Measurements from ENCODE around the gene PKDREJ.

PKDREJ gene

DNA sequence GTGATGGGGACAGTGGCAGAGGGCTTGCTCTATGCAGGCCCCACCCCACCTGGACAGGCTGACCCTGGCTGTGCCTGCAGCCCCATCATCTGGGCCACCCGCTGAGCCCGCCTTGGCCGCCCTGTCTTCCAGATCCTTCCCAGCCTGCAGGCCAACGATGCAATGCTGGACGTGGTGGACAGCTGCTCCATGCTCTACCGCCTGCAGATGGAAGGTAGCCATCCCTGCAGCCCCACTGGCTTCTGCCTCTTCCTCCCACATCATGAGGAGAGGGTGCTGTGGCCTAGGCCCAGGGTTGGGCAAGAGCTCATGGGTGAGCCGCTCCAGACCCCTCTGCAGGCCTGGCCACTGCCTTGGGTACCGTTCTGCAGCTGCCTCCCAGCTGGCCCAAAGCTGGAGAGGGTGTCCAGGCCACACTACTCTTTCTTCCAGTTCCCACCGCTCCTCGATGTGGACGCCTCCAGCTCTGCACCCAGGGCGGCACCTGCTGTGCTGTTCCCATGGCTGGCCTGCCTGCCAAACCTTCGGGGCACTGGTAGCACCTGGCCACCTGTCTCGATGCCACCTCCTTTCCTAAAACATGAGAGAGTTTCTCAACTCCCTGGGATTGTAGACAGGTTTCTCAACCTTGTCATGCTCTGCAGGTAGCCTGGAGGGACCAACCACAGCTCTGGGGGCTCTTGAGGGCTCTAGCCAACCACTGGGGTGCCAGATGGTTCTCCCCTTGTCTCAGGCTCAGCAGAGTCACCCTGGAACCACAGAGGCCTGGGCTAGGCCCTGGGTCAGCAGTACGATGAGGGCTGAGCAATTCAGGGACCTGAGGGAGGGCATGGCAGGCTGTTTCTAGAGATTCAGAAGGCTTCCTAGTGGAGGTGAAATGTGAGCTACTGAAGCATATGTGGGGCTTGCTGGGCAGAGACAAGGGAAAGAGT, 24.1 kb upstream of the PKDREJ start:
- H3K27ac ChIP-seq, result no peak overlapping the region
- TF ChIP-seq ZFX (IDR thresholded peaks at IDR 0.05; ENCODE audit: borderline replicate concordance), result no peak
- TF ChIP-seq, protein P1, sequence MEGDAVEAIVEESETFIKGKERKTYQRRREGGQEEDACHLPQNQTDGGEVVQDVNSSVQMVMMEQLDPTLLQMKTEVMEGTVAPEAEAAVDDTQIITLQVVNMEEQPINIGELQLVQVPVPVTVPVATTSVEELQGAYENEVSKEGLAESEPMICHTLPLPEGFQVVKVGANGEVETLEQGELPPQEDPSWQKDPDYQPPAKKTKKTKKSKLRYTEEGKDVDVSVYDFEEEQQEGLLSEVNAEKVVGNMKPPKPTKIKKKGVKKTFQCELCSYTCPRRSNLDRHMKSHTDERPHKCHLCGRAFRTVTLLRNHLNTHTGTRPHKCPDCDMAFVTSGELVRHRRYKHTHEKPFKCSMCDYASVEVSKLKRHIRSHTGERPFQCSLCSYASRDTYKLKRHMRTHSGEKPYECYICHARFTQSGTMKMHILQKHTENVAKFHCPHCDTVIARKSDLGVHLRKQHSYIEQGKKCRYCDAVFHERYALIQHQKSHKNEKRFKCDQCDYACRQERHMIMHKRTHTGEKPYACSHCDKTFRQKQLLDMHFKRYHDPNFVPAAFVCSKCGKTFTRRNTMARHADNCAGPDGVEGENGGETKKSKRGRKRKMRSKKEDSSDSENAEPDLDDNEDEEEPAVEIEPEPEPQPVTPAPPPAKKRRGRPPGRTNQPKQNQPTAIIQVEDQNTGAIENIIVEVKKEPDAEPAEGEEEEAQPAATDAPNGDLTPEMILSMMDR (IDR thresholded peaks at IDR 0.05), result no peak

DNA sequence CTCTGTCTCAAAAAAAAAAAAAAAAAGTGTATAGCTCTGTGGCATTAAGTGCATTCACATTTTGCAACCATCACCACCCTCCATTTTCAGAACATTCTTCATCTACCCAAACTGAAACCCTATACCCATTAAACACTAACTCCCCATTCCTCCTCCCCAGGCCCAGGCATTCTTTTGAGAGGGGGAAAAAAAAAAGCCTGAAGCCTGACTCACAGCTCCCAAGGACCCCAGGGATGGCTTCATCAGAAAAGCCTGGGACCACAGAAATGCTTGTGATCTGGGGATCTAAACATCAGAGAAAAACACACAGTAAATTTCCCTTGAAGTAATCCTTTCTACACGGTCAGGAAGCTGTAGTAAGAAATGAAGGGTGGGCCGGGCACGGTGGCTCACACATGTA, 22.9 kb upstream of the PKDREJ start:
- no peak for TF ChIP-seq ZFX (IDR thresholded peaks at IDR 0.05; ENCODE audit: borderline replicate concordance)
- TF ChIP-seq, protein P1 (IDR thresholded peaks at IDR 0.05), result no peak
- no peak overlapping the region for H3K27ac ChIP-seq

GRCh38 chr22:46281866-46282678, 18.9 kb upstream of the PKDREJ start:
- TF ChIP-seq, protein P1 (IDR thresholded peaks at IDR 0.05), result no peak
- TF ChIP-seq ZFX (IDR thresholded peaks at IDR 0.05; ENCODE audit: borderline replicate concordance), result no peak
- H3K27ac ChIP-seq, result no peak overlapping the region

- TF ChIP-seq, protein P1 (IDR thresholded peaks at IDR 0.05), result no peak
- no peak for TF ChIP-seq ZFX (IDR thresholded peaks at IDR 0.05; ENCODE audit: borderline replicate concordance)
- no peak overlapping the region for H3K27ac ChIP-seq
Measured at GRCh38 chr22:46280999-46281623, 18.0 kb upstream of the PKDREJ start.

GRCh38 chr22:46280063-46280817, 17.1 kb upstream of the PKDREJ start:
- TF ChIP-seq, protein P1 (IDR thresholded peaks at IDR 0.05), result no peak
- no peak for TF ChIP-seq ZFX (IDR thresholded peaks at IDR 0.05; ENCODE audit: borderline replicate concordance)

GRCh38 chr22:46278656-46279645, 15.8 kb upstream of the PKDREJ start:
- H3K27ac ChIP-seq, result no peak overlapping the region
- TF ChIP-seq, protein P1 (IDR thresholded peaks at IDR 0.05), result no peak
- TF ChIP-seq ZFX (IDR thresholded peaks at IDR 0.05; ENCODE audit: borderline replicate concordance), result no peak

More at GRCh38 chr22:46280063-46280817, 17.1 kb upstream of the PKDREJ start:
- H3K27ac ChIP-seq, result no peak overlapping the region

Measured in 22Rv1 (cell line).